ENCODE measurements around the gene SLC30A2. TPM values are rescaled to one million over a fixed set of nuclear protein-coding genes. Genes with fewer than 3 reads are reported as not detected.

Gene SLC30A2
- total and polyA plus RNA-seq, 9 of the 15 experiments (the other 6 are each of a cell fraction or from before 2014, with no cell fraction given), result 0.01 to 0.18 (median 0.06) TPM; not detected in 3

GRCh38 chr1:25997828-25998761 lies 47.8 kb downstream of the SLC30A2 start, which contains the start of gene PAFAH2 (continued):
- TF ChIP-seq ZNF354B (CRISPR knock-in tag; IDR thresholded peaks at IDR 0.05) (0 out of 2 replicates have a peak, but pooled peaks have one; percentile 11), CREB1 (IDR thresholded peaks at IDR 0.05) (peak; percentile 87), CREB1 (CRISPR knock-in tag; IDR thresholded peaks at IDR 0.05) (peak; percentile 92), ID3 (CRISPR knock-in tag; IDR thresholded peaks at IDR 0.05) (no peak), ID3 (tag; IDR thresholded peaks at IDR 0.05) (peak; percentile 98), ZNF584 (CRISPR knock-in tag; IDR thresholded peaks at IDR 0.05; ENCODE audit: low read depth) (peak; percentile 94), SNRNP70 (optimal IDR thresholded peaks at IDR 0.05; ENCODE audit: low read depth, low read length) (no peak), ZNF668 (CRISPR knock-in tag; IDR thresholded peaks at IDR 0.05) (0 out of 2 replicates have a peak, but pooled peaks have one; percentile 39), WHSC1 (IDR thresholded peaks at IDR 0.05; ENCODE audit: low read length) (no peak), PHF21A (IDR thresholded peaks at IDR 0.05; ENCODE audit: borderline replicate concordance, low read depth) (peak; percentile 98), REST (IDR thresholded peaks at IDR 0.05; ENCODE audit: borderline replicate concordance) (peak; percentile 98), REST (CRISPR knock-in tag; IDR thresholded peaks at IDR 0.05; ENCODE audit: low read depth) (no peak; the same call in 1 of the 2 replicates), SRSF9 (IDR thresholded peaks at IDR 0.05; ENCODE audit: borderline replicate concordance, low read depth, low read length) (no peak), MYBL2 (IDR thresholded peaks at IDR 0.05; ENCODE audit: low read depth) (0 out of 2 replicates have a peak, but pooled peaks have one; percentile 34), MYBL2 (CRISPR knock-in tag; IDR thresholded peaks at IDR 0.05; ENCODE audit: borderline replicate concordance) (no peak), U2AF2 (optimal IDR thresholded peaks at IDR 0.05; ENCODE audit: low read depth, low read length) (no peak)
- TF ChIP-seq, protein P1, sequence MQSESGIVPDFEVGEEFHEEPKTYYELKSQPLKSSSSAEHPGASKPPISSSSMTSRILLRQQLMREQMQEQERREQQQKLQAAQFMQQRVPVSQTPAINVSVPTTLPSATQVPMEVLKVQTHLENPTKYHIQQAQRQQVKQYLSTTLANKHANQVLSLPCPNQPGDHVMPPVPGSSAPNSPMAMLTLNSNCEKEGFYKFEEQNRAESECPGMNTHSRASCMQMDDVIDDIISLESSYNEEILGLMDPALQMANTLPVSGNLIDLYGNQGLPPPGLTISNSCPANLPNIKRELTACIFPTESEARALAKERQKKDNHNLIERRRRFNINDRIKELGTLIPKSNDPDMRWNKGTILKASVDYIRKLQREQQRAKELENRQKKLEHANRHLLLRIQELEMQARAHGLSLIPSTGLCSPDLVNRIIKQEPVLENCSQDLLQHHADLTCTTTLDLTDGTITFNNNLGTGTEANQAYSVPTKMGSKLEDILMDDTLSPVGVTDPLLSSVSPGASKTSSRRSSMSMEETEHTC (IDR thresholded peaks at IDR 0.05), result peak; percentile 69; the same call in 1 of the 2 replicates
